CMK (cell line): ENCODE data around the gene MID2.
"Not testable (repeated sequence)": the region's sequence is repeated elsewhere in the genome, so short reads cannot be mapped to it uniquely, and the experiment has no call there.

Experiments
- DNase-seq: peaks from one replicate; pipeline ENCODE4 v3.0.0-alpha.2; 2010; ENCODE audit warnings: low read depth

MID2 gene

DNA sequence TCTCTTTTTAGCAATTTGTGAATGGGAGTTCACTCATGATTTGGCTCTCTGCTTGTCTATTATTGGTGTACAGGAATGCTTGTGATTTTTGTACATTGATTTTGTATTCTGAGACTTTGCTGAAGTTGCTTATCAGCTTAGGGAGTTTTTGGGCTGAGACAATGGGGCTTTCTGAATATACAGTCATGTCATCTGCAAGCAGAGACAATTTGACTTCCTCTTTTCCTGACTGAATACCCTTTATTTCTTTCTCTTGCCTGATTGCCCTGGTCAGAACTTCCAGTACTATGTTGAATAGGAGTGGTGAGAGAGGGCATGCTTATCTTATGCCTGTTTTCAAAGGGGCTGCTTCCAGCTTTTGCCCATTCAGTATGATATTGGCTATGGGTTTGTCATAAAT is 129.7 kb downstream of the MID2 start:
- DNase-seq, result not testable (repeated sequence)

DNA sequence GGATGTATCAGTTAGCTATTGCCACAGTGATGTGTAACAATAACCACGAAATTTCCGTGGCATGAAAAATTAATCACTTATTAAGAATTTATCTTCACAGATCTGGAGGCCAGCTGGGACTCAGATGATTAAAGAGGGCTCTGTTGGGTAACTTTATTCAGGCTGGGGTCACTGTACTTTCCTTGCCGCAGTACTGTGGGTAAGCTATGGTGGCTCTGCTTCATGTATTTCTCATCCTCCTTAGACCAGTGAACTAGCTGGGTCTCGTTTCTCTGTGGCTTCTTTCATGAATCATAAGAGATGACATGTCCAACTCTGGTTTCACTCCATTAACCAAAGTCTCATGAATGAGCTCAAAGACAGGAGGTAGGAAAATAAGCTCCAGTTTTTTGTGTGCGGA is 143.0 kb downstream of the MID2 start:
- DNase-seq, result no peak

DNA sequence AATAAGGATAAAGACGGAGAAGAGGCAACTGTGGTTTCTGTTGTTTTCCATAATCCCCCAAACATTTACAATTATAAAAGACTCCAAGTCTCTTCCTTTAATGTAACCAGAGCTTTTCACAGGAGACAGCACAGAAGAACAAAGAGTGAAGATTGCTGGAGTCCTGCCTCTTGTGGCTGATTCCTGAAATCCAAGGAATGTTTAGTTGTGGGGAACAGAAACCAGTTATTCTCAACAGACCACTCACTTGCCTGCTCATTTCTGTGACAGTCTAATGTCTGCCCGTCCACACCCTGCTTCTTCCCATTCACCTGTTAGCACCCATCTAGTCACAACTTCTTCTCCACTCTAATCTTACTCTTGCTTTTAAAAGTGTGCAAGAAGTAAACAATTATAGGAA is 144.4 kb downstream of the MID2 start:
- no peak for DNase-seq

DNA sequence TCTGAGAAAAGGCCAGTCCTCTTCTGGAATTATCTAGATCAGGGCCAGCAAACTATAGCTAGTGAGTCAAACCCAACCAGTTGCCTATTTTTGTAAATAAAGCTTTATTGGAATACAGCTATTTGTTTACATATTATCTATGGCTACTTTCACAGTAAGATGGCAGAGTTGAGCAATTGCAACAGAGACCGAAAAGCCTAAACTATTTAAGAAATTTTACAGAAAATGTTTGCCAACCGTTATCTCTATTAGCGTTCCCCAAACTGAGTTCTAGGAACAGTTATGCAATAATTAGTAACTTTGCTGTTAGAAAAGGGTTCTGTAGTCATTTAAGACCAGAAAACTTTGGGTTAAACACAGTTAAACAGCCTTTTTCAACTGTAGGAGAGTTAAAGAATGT is 146.0 kb downstream of the MID2 start:
- DNase-seq, result no peak
